Measurements from ENCODE around the gene SPATA2. TPM values are rescaled to one million over a fixed set of nuclear protein-coding genes. Genes with fewer than 3 reads are reported as not detected.
"Not testable (repeated sequence)": the region's sequence is repeated elsewhere in the genome, so short reads cannot be mapped to it uniquely, and the experiment has no call there.

SPATA2 gene
- total RNA-seq, 1 donor from 2014 or later, result 9.7 TPM

GRCh38 chr20:49904440-49905214 lies 10.7 kb downstream of the SPATA2 start:
- no peak overlapping the region for H3K27ac Mint-ChIP-seq (ENCODE audit: unreplicated experiment)
- H3K4me1 Mint-ChIP-seq (ENCODE audit: low read depth, unreplicated experiment), result no peaks in the 10 kb centered on the region
- peaks cover 5% of the 10 kb centered on the region for H3K36me3 Mint-ChIP-seq (ENCODE audit: unreplicated experiment)
- no peak for TF ChIP-seq CTCF (IDR thresholded peaks at IDR 0.05; ENCODE audit: partially characterized antibody, unreplicated experiment)
- H3K9me3 Mint-ChIP-seq (ENCODE audit: unreplicated experiment), result peaks cover 2% of the 10 kb centered on the region
- H3K27me3 Mint-ChIP-seq (ENCODE audit: unreplicated experiment), result peaks cover 2% of the 10 kb centered on the region
- no peak overlapping the region for H3K4me3 Mint-ChIP-seq (ENCODE audit: unreplicated experiment)
- DNase-seq, result no peak

- peaks cover 2% of the 10 kb centered on the region for H3K9me3 Mint-ChIP-seq (ENCODE audit: unreplicated experiment)
- peaks cover under 1% of the 10 kb centered on the region for H3K4me1 Mint-ChIP-seq (ENCODE audit: low read depth, unreplicated experiment)
- no peak for TF ChIP-seq CTCF (IDR thresholded peaks at IDR 0.05; ENCODE audit: partially characterized antibody, unreplicated experiment)
- peaks cover 2% of the 10 kb centered on the region for H3K27me3 Mint-ChIP-seq (ENCODE audit: unreplicated experiment)
- H3K27ac Mint-ChIP-seq (ENCODE audit: unreplicated experiment), result no peak overlapping the region
- no peak for DNase-seq
- peaks cover 5% of the 10 kb centered on the region for H3K36me3 Mint-ChIP-seq (ENCODE audit: unreplicated experiment)
- no peak overlapping the region for H3K4me3 Mint-ChIP-seq (ENCODE audit: unreplicated experiment)
Observed at GRCh38 chr20:49901588-49901987, 13.7 kb downstream of the SPATA2 start.

- Mint-ChIP-seq H3K27me3 (ENCODE audit: unreplicated experiment) (no peaks in the 10 kb centered on the region), H3K27ac (ENCODE audit: unreplicated experiment) (no peak overlapping the region), H3K4me1 (ENCODE audit: low read depth, unreplicated experiment) (peaks cover 2% of the 10 kb centered on the region), H3K36me3 (ENCODE audit: unreplicated experiment) (no peaks in the 10 kb centered on the region), H3K9me3 (ENCODE audit: unreplicated experiment) (peaks cover 2% of the 10 kb centered on the region), H3K4me3 (ENCODE audit: unreplicated experiment) (no peak overlapping the region)
- DNase-seq, result no peak
- TF ChIP-seq CTCF (IDR thresholded peaks at IDR 0.05; ENCODE audit: partially characterized antibody, unreplicated experiment), result no peak
Observed at GRCh38 chr20:49899541-49900383, 15.6 kb downstream of the SPATA2 start.

GRCh38 chr20:49896204-49896603 lies 19.1 kb downstream of the SPATA2 start:
- no peak for DNase-seq
- peaks cover 9% of the 10 kb centered on the region for H3K4me1 Mint-ChIP-seq (ENCODE audit: low read depth, unreplicated experiment)

GRCh38 chr20:49895474-49896093 lies 19.7 kb downstream of the SPATA2 start:
- not testable (repeated sequence) for DNase-seq; H3K9me3 Mint-ChIP-seq (ENCODE audit: unreplicated experiment); H3K4me3 Mint-ChIP-seq (ENCODE audit: unreplicated experiment); H3K4me1 Mint-ChIP-seq (ENCODE audit: low read depth, unreplicated experiment); H3K36me3 Mint-ChIP-seq (ENCODE audit: unreplicated experiment); H3K27me3 Mint-ChIP-seq (ENCODE audit: unreplicated experiment); H3K27ac Mint-ChIP-seq (ENCODE audit: unreplicated experiment)

More at GRCh38 chr20:49896204-49896603, 19.1 kb downstream of the SPATA2 start:
- Mint-ChIP-seq H3K27me3 (ENCODE audit: unreplicated experiment) (no peaks in the 10 kb centered on the region), H3K27ac (ENCODE audit: unreplicated experiment) (no peak overlapping the region), H3K9me3 (ENCODE audit: unreplicated experiment) (peaks cover 2% of the 10 kb centered on the region), H3K4me3 (ENCODE audit: unreplicated experiment) (no peak overlapping the region), H3K36me3 (ENCODE audit: unreplicated experiment) (no peaks in the 10 kb centered on the region)
- TF ChIP-seq CTCF (IDR thresholded peaks at IDR 0.05; ENCODE audit: partially characterized antibody, unreplicated experiment), result no peak
